ENCODE measurements around the gene GDF2. TPM values are rescaled to one million over a fixed set of nuclear protein-coding genes. Genes with fewer than 3 reads are reported as not detected.

GDF2 gene
- total RNA-seq, 1 experiment from 2014 or later, result not detected

- H4K8ac ChIP-seq (replicated peaks; ENCODE audit: insufficient read length, low read depth, low read length), result no peak overlapping the region
- no peak overlapping the region for H2AFZ ChIP-seq (ENCODE audit: low read length)
- H2BK15ac ChIP-seq (ENCODE audit: low read depth, low read length), result no peak overlapping the region
- no peaks in the 10 kb centered on the region for H3K9me3 Mint-ChIP-seq
- no peaks in the 10 kb centered on the region for H3K23me2 ChIP-seq (ENCODE audit: insufficient read length, low read depth, low read length, poor library complexity, severe bottlenecking)
- H3K4me1 Mint-ChIP-seq, result peaks cover 12 to 24% of the 10 kb centered on the region in 2 experiments
- H3K9me3 ChIP-seq (ENCODE audit: control insufficient read depth, low read depth, low read length), result no peaks in the 10 kb centered on the region
- no peak overlapping the region for H3K4me2 ChIP-seq (ENCODE audit: insufficient read depth, insufficient read length, low read length)
- H3K4ac ChIP-seq (ENCODE audit: low read depth, low read length), result no peak overlapping the region
- no peak overlapping the region for H3K56ac ChIP-seq (ENCODE audit: insufficient read length, low read depth, low read length)
- no peaks in the 10 kb centered on the region for H3K27me3 ChIP-seq (ENCODE audit: insufficient read depth, low read length)
- no peak overlapping the region for H2BK20ac ChIP-seq (ENCODE audit: low read depth, low read length, poor library complexity, severe bottlenecking)
- peak; percentile 15 for DNase-seq
- H3K4me3 Mint-ChIP-seq, result no peak overlapping the region; a peak in 1 of 5 replicates
- no peaks in the 10 kb centered on the region for H4K20me1 ChIP-seq (ENCODE audit: control insufficient read depth, insufficient read depth, insufficient read length)
- no peaks in the 10 kb centered on the region for H3K79me1 ChIP-seq (ENCODE audit: insufficient read depth, low read depth, low read length, poor library complexity, severe bottlenecking)
- H3K4me1 ChIP-seq (ENCODE audit: insufficient read depth, low read length), result peaks cover 6% of the 10 kb centered on the region; the same call in 1 of the 2 replicates
- no peak overlapping the region for H4K5ac ChIP-seq (ENCODE audit: insufficient read length, low read depth, low read length)
- H3K27ac Mint-ChIP-seq, result peak overlapping the region in 2 of 3 experiments; percentile 68 to 77; a peak in 3 of 7 replicates
- no peaks in the 10 kb centered on the region for H3K36me3 Mint-ChIP-seq (ENCODE audit: insufficient read depth in 1 of 3, low read depth in 3 of 3)
- H3K27ac ChIP-seq (ENCODE audit: insufficient read length, low read depth, low read length), result no peak overlapping the region
- no CpG with 5 or more reads among the region's 6 CpGs for WGBS (ENCODE audit: extremely low coverage, insufficient read length, low lambda C conversion rate)
- H4K91ac ChIP-seq (ENCODE audit: insufficient read length, low read depth, low read length), result no peak overlapping the region
- no peaks in the 10 kb centered on the region for H3K79me2 ChIP-seq (ENCODE audit: insufficient read depth, low read length)
- TF ChIP-seq CTCF (conservative IDR thresholded peaks at IDR 0.05), result no peak
- H2BK12ac ChIP-seq (ENCODE audit: insufficient read length, low read depth, low read length), result no peak overlapping the region
- H3K14ac ChIP-seq (ENCODE audit: insufficient read depth, low read length), result no peak overlapping the region
- H3K18ac ChIP-seq (ENCODE audit: insufficient read length, low read depth, low read length), result no peak overlapping the region
- H3K23ac ChIP-seq (ENCODE audit: insufficient read length, low read depth, low read length), result no peak overlapping the region
- no peak overlapping the region for H2BK120ac ChIP-seq (ENCODE audit: low read depth, low read length, poor library complexity, severe bottlenecking)
- H3K9ac ChIP-seq (ENCODE audit: extremely low read depth, insufficient read length, low read length), result no peak overlapping the region
- no peak overlapping the region for H3T11ph ChIP-seq (ENCODE audit: low read length)
- H2AK5ac ChIP-seq (ENCODE audit: insufficient read length, low read length), result no peak overlapping the region
- no peak overlapping the region for H2BK5ac ChIP-seq (ENCODE audit: insufficient read length, low read length)
- H3K27me3 Mint-ChIP-seq (ENCODE audit: low read depth), result no peaks in the 10 kb centered on the region
These were observed 50.5 kb downstream of the GDF2 start for GRCh38 chr10:47372726-47373125.
